HG03039 (cell line): ENCODE measurements around the gene B3GALT5.

ENCODE experiments used
- ATAC-seq: cut with Tn5 transposase; IDR thresholded peaks from one replicate; pipeline ENCODE4 v1.9.1; 2021; ENCODE audit warnings: mild to moderate bottlenecking, moderate library complexity; ENCODE audit not compliant: unreplicated experiment

The B3GALT5 gene

GRCh38 chr21:39641827-39642450 is 29.2 kb downstream of the B3GALT5 start:
- ATAC-seq, result no peak

GRCh38 chr21:39644062-39644560 is 31.4 kb downstream of the B3GALT5 start:
- no peak for ATAC-seq

- no peak for ATAC-seq
These were observed 32.6 kb downstream of the B3GALT5 start for GRCh38 chr21:39645331-39645730.

DNA sequence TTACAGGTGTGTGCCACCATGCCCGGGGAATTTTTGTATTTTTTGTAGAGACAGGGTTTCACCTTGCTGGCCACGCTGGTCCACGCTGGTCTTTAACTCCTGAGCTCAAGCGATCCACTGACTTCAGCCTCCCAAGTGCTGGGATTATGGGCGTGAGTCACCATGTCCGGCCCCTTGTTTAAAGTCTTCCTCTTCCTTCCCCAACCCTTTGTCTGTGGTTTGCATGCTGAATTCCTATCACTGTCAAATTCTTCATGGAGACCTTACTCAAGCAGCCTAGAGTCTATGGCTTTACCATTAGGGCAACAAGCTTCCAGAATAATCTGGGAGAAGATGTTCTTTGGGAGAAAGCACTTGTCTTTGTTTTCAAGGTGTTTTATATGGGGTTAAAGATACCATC is 34.7 kb downstream of the B3GALT5 start:
- ATAC-seq, result no peak

GRCh38 chr21:39648879-39649278 is 36.1 kb downstream of the B3GALT5 start:
- ATAC-seq, result no peak

- no peak for ATAC-seq
These were observed 36.8 kb downstream of the B3GALT5 start for GRCh38 chr21:39649526-39649925.

GRCh38 chr21:39650306-39650705 is 37.6 kb downstream of the B3GALT5 start:
- ATAC-seq, result no peak

DNA sequence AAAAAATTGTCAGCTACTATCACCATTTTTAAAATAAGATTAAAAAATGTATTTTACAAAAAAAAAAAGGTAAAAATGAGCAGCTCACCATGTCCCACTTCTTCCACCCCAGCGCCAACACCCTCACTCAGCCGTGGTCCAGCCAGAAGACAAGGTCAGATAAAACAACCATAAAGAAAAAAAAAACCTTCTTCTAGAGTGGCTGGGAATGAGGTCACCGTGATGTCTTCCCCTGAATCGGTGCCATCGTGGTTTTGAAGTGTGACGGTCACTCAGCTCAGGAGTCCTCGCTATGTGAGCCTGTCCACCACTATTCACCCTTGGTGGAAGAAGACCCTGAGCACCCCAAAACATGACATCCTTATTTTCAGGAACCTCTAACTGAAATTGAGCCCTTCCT is 38.1 kb downstream of the B3GALT5 start:
- no peak for ATAC-seq

- no peak for ATAC-seq
These were observed 38.5 kb downstream of the B3GALT5 start for GRCh38 chr21:39651206-39651605.

- no peak for ATAC-seq
These were observed 42.2 kb downstream of the B3GALT5 start for GRCh38 chr21:39654951-39655350.

- no peak for ATAC-seq
These were observed 42.8 kb downstream of the B3GALT5 start for GRCh38 chr21:39655589-39655988.

DNA sequence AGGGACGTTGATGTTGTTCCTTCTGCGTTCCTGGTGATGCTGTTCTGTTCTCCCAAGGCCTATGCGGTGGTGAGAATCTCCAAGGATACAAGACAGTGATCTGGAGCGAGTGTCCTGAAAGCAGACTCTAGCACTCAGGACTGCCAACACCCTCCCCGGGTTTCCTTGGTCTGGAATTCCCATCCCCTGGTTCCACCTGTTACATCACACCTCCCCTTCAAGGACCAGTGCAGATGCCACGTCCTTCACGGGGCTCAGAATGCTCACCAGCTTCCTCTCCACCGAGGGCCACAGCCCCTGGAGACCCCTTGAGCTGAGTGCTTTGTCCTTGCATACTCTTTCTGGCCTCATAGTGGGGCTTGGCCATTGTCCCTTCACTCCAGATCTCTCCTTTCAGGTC is 43.5 kb downstream of the B3GALT5 start:
- no peak for ATAC-seq

DNA sequence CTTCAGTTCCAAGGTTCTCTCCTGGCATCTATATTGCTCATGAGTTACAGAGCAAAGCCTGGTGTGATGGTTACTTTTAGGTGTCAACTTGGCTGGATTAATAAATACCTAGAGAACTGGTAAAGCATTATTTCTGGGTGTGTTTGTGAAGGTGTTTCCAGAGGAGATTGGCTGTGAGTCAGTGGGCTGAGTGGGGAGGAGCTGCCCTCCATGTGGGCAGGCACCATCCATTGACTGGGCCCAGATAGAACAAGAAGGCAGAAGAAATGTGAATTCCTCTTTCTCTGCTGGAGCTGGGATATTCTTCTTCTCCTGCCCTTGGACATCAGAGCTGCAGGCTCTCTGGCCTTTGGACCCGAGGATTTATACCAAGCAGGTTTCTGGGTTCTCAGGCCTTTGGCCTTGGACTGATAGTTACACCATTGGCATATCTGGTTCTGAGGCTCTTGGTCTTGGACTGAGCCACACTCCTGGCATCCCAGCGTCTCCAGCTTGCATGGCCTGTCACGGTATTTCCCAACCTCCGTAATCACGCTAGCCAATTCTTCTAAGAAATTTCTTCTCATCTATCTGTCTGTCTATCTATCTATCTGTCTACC is 44.5 kb downstream of the B3GALT5 start:
- ATAC-seq, result no peak

DNA sequence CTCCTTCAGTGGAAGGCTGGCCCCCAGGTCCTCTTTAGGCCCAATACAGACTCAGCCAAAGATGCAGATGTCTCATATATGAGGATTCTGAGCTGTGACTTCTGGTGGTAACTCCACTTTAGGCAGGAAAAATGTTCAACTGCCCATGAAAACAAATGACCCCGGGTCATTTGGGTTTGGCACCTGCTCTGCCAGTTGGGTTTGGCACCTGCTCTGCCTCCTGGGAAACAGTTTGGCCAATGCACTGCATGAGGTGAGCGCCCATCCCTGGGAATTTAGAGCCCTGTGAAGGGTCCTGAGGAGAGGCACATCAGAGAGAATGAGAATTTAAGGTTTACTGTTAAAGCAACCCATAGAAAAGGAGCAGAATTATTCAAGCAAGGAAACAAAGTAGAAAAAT is 45.3 kb downstream of the B3GALT5 start:
- no peak for ATAC-seq

DNA sequence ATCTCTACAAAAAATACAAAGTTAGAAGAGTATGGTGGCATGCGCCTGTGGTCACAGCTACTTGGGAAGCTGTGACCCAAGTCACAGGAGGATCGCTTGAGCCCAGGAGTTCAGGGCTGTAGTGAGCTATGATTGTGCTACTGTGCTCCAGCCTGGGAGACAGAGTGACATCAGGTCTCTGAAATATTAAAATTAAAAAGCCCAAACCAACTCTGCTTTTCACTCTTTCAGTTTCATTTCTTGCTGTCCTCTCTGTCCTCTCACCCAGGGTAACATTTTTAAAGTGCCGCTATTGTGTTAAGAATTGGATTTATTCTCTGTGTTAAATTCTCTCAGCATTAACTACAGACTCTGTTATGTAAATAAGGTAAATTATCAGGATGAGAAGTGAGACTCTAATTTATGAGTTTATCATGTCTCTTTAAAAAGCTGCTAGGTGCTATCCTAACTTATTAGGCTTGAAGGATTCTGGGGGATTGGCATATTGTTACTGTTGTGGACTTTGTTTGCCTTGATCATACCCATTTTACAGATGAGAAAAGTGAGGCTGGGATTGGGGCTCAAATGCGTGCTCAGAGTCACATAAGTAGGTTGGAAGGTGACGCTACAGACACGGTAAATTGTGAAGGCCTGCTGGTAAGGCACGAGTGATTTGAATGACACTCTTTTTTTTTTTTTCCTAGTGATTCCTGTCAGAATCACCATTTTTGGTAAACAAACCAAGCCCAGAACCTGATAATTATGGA is 46.5 kb downstream of the B3GALT5 start:
- no peak for ATAC-seq

DNA sequence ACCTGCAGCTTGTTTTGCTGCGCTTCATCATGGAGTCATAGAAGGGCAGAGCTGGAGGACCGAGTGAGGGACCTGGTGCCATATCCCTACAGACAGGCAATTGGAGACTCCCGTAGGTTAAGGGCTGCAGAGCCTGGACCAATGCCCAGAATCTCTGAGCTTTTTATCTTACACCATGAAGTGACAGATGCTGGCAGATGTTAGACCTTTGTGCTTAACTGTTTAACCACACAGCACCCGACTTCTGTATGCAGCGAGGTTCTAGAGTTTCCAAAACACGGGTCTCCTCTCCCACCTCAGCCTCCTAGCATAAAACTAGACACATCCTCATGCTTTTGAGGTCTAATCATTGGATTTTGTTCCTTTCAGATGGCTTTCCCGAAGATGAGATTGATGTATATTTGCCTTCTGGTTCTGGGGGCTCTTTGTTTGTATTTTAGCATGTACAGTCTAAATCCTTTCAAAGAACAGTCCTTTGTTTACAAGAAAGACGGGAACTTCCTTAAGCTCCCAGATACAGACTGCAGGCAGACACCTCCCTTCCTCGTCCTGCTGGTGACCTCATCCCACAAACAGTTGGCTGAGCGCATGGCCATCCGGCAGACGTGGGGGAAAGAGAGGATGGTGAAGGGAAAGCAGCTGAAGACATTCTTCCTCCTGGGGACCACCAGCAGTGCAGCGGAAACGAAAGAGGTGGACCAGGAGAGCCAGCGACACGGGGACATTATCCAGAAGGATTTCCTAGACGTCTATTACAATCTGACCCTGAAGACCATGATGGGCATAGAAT is 47.6 kb downstream of the B3GALT5 start:
- ATAC-seq, result no peak

DNA sequence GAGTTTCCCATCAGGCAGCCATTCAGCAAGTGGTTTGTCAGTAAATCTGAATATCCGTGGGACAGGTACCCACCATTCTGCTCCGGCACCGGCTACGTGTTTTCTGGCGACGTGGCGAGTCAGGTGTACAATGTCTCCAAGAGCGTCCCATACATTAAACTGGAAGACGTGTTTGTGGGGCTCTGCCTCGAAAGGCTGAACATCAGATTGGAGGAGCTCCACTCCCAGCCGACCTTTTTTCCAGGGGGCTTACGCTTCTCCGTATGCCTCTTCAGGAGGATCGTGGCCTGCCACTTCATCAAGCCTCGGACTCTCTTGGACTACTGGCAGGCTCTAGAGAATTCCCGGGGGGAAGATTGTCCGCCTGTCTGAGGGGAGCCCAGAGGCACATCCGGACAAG is 48.4 kb downstream of the B3GALT5 start:
- ATAC-seq, result no peak

DNA sequence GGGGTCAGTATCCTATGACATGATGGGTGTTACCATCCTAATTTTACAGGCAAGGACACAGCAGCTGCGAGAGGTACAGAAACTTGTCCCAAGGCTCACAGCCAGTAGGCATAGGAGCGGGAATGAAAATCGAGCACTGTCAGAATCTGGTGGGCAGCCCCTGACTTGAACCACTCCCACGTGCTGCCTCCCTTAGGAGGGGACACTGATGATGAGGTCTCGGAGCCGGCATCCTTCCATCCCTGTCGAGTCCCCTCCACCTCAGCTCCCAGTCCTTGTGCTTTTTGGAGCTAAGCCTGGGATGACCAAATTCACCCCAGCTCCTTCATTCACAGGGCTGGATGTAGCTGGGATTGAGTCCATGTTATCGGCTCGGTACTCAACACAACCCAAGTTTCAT is 49.0 kb downstream of the B3GALT5 start:
- ATAC-seq, result no peak

DNA sequence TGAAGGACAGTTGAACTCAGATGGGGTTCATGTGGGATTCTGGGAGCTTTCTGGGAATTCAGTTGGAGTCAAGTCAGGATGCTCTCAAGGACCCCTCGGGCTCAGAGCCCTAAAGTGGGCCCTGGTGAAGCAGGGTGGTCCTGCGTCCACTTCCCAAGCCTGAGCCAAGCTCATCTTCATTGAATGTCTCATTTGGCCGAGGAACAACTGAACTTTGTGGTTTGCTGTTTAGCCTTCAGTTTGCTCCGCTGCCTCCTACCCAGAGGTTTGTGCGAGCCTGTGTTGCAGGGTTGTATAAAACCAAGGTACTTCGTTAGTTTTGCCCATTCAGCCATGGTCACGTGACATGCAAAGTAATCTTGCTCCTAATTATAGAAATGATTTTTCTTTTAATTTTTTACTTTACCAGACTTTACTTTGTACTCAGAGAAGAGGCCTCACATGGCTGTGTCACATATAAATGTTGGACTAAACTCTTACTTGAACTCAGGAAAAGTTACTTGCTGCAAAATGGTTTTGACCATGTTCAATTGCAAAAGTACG is 49.7 kb downstream of the B3GALT5 start:
- no peak for ATAC-seq

GRCh38 chr21:39663066-39663465 is 50.3 kb downstream of the B3GALT5 start:
- no peak for ATAC-seq
